ENCODE measurements around the gene HEY2.
"Not testable (repeated sequence)": the region's sequence is repeated elsewhere in the genome, so short reads cannot be mapped to it uniquely, and the experiment has no call there.

HEY2 gene

GRCh38 chr6:125773387-125774341, 24.2 kb downstream of the HEY2 start:
- no peak for DNase-seq

- DNase-seq, result not testable (repeated sequence)
Observed at GRCh38 chr6:125776107-125776826, 26.8 kb downstream of the HEY2 start.

GRCh38 chr6:125779924-125780539, 30.6 kb downstream of the HEY2 start:
- DNase-seq, result peak; percentile 89

- peak; percentile 58 for DNase-seq
Observed at GRCh38 chr6:125780540-125781313, 31.3 kb downstream of the HEY2 start.

GRCh38 chr6:125781314-125781868, 32.0 kb downstream of the HEY2 start:
- peak; percentile 43 for DNase-seq

GRCh38 chr6:125784365-125784764, 34.9 kb downstream of the HEY2 start:
- no peak for DNase-seq

GRCh38 chr6:125787791-125788190, 38.4 kb downstream of the HEY2 start:
- DNase-seq, result no peak

GRCh38 chr6:125789167-125789566, 39.7 kb downstream of the HEY2 start:
- DNase-seq, result no peak

GRCh38 chr6:125789576-125790357, 40.3 kb downstream of the HEY2 start:
- peak; percentile 63 for DNase-seq

GRCh38 chr6:125790358-125791150, 41.1 kb downstream of the HEY2 start, which contains the start of gene NCOA7:
Gene NCOA7 (plus strand): TSS chr6:125790960. CDS start chr6:125815355, 24,395 bp downstream.
- peak; percentile 81 for DNase-seq

- DNase-seq, result peak; percentile 52
Observed at GRCh38 chr6:125791151-125791819, 41.9 kb downstream of the HEY2 start.

GRCh38 chr6:125791820-125792165, 42.4 kb downstream of the HEY2 start:
- DNase-seq, result no peak

- no peak for DNase-seq
Observed at GRCh38 chr6:125792172-125792571, 42.7 kb downstream of the HEY2 start.

- DNase-seq, result no peak
Observed at GRCh38 chr6:125792680-125793079, 43.2 kb downstream of the HEY2 start.

GRCh38 chr6:125793280-125793679, 43.8 kb downstream of the HEY2 start:
- DNase-seq, result no peak

GRCh38 chr6:125793863-125794262, 44.4 kb downstream of the HEY2 start:
- no peak for DNase-seq

GRCh38 chr6:125794342-125795137, 45.1 kb downstream of the HEY2 start:
- no peak for DNase-seq

GRCh38 chr6:125795301-125795700, 45.9 kb downstream of the HEY2 start:
- DNase-seq, result no peak
